VCaP (cell line): ENCODE measurements around the gene OPRL1.

Source experiments
- H3K27ac ChIP-seq: fragments of 450-650 bp; 2 replicates; pipeline ENCODE4 v1.5.1; 2017
- TF ChIP-seq, protein P1 (sequence below): fragments of 450-650 bp; conservative IDR thresholded peaks from 2 replicates; pipeline ENCODE4 v1.5.1; 2017; ENCODE audit warnings: mild to moderate bottlenecking, moderate library complexity

OPRL1 gene

DNA sequence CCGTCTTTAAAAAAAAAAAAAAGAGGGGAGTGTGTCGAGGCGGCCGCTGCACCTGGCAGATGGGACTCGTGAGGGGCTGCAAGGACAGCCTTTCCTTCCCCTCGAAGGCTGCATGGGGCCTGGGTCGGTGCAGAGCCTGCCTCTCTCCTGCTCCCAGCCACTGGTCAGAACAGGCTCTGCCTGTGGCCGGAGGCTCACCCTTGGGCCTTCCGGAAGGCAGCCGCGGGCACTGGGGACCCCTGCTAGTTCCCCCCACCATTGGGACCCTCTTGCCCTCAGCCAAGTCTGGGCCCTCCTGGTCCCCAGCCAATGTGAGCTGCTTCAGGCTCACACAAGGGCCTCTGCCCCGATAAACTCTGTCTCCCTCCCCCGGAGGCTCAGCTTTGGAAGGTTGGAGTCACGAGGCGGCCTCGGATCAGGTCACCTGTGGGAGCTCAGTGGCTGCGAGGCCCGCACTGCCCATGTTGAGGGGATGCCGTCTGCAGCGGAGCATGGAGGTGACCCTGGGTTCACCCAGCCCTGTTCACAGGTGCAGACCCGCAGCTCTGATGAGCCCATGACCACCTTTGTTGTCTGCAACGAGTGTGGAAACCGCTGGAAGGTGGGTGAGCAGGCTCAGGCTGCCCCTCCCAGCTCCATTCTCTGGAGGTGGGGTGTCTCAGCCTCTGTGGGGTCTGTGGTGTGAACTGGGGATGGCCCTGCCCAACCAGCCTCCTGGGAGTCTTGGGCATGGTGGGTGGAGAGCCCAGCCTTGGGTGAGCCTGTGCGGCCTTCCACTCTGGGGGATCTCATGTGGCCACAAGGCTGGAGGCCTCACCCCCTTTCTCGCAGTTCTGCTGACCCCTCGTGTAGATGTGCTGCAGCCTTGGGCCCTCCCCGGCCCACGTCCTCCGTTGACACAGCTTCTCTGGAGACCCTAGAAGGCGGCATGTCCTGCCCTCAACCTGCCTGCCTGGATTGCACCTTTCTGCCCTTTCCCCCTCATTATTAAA is 8.2 kb upstream of the OPRL1 start:
- no peak overlapping the region for H3K27ac ChIP-seq
- TF ChIP-seq, protein P1, sequence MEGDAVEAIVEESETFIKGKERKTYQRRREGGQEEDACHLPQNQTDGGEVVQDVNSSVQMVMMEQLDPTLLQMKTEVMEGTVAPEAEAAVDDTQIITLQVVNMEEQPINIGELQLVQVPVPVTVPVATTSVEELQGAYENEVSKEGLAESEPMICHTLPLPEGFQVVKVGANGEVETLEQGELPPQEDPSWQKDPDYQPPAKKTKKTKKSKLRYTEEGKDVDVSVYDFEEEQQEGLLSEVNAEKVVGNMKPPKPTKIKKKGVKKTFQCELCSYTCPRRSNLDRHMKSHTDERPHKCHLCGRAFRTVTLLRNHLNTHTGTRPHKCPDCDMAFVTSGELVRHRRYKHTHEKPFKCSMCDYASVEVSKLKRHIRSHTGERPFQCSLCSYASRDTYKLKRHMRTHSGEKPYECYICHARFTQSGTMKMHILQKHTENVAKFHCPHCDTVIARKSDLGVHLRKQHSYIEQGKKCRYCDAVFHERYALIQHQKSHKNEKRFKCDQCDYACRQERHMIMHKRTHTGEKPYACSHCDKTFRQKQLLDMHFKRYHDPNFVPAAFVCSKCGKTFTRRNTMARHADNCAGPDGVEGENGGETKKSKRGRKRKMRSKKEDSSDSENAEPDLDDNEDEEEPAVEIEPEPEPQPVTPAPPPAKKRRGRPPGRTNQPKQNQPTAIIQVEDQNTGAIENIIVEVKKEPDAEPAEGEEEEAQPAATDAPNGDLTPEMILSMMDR, result no peak

DNA sequence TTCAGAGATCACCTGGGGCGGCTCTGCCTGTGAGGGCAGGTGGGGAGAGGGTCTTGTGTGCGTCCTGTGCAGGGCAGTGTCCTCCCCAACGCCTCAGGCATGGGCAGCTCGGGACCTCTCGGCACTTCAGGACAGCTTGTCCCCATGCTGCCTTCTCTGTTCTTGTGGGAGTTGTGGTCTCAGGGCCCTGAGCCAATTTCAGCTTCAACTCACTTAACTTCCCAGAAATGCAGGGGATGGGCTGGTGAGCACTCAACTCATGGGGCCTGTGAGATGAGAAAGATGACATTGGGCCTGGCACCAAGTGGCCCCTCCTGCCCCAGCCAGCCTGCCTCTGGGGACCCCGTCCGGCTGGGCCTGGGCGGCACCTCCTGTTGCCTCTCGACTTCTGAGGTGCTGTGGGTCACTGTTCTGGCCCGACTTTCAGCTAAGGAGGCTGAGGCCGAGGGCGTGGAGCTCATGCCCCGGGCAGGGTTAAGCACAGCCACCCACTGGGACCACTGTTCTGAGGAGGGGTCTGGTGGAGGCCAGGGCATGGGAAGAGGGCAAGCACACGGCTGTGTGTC is 7.3 kb upstream of the OPRL1 start:
- H3K27ac ChIP-seq, result no peak overlapping the region
- TF ChIP-seq, protein P1, result no peak

DNA sequence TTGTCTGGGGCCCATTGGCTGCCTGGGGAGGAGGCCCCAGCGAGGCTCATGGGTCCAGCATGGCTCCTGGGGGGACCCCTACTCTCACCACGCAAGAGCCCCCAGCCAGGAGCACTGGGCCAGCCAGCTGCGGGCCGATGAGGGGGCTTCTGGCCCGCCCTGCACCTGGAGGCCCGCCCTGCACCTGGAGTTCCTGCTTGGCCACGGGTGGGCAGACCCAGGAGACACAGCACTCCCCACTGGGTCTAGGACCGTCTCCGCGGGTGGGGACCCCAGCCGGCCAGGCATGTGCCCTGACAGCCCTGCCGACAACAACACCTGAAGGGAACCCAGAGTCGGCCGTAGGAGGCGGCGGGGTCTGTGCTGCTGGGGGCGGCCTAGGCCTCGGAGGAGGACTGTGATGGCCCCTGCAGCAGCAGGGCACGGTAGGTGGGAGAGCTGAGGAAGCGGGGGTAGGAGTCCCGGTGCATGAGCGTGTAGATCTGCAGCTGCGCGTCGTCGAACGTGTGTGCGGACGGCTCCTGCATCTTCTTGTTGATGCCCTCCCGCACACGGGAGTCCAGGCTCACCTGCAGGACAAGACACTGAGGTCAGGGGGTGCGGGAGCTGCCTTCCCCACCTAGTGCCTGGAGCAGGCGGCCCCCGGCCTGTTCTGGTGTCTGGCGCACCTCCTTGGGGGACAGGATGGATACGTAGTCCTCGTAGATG is 6.3 kb upstream of the OPRL1 start:
- TF ChIP-seq, protein P1, result no peak
- H3K27ac ChIP-seq, result no peak overlapping the region

DNA sequence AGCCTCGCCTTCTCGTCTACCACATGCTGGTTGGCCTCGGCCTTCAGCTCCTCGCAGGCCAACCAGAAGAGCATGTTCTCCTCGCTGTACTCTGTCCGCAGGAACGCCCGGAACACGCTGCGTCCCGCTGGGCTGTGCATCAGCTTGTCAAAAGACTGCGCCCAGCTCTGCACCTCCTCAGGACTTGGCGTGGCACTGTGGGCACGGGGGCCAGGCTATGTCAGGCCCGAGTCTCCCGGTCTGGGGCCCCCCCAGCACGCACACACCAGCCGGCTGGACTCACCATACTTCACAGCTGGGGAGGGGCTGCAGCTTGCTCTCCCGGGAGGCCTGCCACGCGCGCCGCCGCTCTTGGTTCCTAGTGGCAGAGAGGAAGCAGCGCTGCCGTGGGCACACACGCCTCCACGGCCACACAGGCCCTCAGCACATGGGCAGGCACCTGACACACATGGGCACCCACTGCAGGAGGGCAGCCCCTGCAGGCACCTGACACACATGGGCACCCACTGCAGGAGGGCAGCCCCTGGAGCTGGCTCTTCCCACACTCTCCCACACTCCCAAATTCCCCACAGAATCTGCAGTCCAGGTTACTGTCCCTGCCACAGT is 5.6 kb upstream of the OPRL1 start:
- TF ChIP-seq, protein P1, result no peak

DNA sequence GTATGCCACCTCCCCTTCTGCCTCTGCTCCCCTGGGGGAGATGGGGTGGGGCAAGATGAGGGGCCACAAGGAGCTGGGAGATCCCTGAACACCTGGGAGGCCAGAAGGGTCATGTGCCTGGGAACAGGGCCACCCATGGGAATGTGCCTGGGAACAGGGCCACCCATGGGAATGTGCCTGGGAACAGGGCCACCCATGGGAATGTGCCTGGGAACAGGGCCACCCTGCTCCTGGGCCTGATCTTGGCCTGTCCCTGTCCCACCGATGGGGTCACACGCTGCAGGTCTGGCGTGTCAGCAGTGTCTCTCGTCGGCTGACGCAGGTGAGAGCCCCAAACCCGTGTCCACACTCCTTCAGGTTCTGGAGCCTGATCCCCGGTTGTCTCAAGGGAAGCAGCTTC is 4.9 kb upstream of the OPRL1 start:
- TF ChIP-seq, protein P1, result no peak
- H3K27ac ChIP-seq, result no peak overlapping the region

More for the DNA sequence above, 5.6 kb upstream of the OPRL1 start:
- H3K27ac ChIP-seq, result no peak overlapping the region

DNA sequence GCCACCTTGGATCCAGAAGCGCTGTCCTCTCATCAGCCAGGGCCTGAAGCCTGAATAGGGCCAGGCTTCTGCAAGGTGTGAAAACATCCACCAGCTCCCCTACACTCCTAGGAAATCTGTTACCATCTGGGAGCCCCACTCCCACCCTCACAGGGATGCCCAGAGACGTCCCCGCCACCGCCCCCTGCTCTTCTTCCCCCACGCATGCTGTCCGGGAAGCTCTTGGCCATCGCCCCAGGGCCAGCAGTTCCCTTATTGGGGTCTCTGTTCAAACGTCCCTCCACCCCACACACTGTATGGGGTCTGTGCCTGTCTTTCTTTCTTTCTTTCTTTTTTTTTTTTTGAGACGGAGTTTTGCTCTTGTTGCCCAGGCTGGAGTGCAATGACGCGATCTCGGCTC is 4.3 kb upstream of the OPRL1 start:
- TF ChIP-seq, protein P1, result no peak
- no peak overlapping the region for H3K27ac ChIP-seq
